Activated CD4-positive, CD25-positive, alpha-beta regulatory T cell (primary cell): ENCODE results near the gene DENND1A.

Experiments used
- DNase-seq, 4 experiments: peaks; one replicate each; lab custom pipeline; 2025; lab: John Stamatoyannopoulos, UW

DENND1A gene

DNA sequence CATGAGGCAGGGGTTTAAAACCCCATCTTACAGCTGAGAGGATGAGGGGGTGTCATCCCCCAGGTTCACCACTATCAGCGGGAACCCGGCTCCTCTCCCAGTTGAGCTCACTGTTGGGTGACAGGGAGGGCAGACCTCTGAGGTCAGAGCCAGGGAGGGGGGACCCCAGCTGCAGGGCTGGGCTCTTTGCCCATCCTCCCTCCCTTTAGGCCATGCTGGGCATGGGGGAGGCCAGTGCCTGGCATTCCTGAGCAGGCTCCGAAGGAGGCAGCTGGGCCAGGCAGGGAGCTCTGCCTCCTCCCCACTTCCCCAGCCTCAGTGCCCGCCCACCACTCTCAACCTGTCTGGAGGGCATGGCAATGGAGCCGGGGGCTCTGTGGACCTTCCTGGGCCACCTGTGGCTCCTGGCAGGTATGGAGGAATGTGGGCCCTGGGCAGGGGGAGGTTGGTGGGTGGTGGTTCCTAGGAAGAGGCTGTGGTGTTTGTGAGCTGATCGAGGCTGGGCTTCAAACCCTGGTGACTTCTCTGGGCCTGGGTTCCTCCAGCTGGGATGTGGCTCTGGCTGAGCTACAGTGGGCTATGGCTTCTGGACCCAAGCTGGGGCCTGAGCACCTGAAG is 561.3 kb downstream of the DENND1A start:
- DNase-seq, result no peak

DNA sequence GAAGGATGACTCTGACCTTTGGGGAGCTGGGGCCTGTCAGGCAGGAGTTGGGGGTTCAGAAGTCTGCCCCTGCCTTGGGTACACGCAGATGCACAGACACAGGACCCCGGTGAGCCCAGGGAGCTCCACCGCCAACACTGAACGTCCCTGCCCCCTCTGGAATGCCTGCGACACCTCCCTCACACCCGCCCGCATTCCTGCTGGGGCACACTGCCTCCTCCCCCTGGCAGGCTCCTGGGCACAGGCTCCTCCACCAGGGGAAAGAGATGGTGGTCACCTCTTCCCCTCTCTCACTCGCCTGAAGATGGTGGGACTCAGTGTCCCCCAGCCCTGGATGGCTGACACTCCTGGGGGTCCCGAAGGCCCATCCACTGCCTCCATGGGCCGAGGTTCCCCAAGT is 561.9 kb downstream of the DENND1A start:
- DNase-seq, result no peak

DNA sequence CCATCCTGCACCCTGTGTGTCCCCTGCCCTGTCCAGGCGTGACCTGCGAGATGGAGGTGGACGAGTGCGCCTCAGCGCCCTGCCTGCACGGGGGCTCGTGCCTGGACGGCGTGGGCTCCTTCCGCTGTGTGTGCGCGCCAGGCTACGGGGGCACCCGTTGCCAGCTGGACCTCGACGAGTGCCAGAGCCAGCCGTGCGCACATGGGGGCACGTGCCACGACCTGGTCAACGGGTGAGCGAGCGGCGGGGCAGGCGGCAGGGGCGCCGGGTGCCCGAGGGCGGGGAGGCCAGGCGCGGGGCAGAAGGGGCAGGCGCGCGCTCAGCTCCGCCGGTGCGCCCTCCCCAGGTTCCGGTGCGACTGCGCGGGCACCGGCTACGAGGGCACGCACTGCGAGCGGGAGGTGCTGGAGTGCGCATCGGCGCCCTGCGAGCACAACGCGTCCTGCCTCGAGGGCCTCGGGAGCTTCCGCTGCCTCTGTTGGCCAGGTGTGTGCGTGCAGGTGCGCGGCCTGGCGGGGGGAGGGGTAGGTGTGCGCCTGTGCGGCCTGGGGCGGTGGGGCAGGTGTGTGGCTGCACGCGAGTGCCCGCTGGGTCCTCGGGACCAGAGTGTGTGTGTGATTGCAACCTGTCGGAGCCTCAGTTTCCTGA is 563.9 kb downstream of the DENND1A start:
- DNase-seq, result no peak

GRCh38 chr9:123365287-123365880 is 564.5 kb downstream of the DENND1A start:
- no peak for DNase-seq

GRCh38 chr9:123364241-123364824 is 565.6 kb downstream of the DENND1A start:
- DNase-seq, result no peak

GRCh38 chr9:123362856-123363255 is 567.1 kb downstream of the DENND1A start:
- no peak for DNase-seq

- DNase-seq, result no peak
Measured at GRCh38 chr9:123361731-123362510, 568.0 kb downstream of the DENND1A start.

GRCh38 chr9:123361086-123361730 is 568.7 kb downstream of the DENND1A start:
- DNase-seq, result no peak

DNA sequence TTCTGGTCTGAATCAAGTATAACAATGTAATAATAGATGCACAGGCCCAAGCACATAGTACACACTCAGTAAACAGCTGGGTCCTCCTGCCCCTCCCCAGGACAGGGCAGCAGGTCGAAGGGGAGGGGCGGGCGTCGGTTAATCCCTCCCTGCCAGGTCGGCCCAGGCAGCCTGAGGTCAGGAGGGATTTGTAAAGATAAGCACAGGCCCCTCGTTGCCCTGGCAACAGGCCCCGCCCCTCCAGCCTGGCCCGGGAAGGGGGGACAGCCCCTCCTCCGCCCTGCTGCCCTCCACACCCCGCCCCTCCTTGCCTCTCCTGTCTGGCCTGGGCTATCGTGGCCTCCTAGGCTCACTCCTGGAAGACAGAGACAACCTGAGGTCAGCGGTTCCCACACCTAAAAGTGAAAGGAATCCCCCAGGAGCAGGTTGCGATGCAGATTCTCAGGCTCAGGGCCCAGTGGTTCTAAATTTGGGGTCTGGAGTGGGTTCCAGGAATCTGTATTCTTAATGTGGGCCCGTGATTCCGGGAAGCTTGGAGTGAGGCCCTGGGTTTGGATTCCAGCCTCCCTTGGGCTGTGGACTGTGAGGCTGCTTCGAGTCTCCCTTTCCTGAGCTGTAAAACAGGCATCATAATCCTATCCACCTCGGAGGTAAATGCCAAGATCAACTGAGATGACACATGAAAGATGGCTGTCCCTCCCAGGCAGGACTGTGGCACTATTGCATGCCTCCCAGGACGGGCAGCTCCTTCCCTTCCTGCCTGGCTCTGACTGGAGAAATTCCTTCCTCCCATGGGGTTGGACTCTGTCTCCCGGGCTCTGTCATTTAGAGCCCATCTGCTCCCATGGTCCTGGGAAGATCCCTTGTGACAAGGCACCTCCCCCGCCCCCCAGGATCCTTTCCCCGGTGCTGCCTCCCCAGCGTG is 569.5 kb downstream of the DENND1A start:
- peak in 1 of 4 experiments; percentile 18 for DNase-seq

- no peak for DNase-seq
Measured at GRCh38 chr9:123359546-123359945, 570.4 kb downstream of the DENND1A start.

DNA sequence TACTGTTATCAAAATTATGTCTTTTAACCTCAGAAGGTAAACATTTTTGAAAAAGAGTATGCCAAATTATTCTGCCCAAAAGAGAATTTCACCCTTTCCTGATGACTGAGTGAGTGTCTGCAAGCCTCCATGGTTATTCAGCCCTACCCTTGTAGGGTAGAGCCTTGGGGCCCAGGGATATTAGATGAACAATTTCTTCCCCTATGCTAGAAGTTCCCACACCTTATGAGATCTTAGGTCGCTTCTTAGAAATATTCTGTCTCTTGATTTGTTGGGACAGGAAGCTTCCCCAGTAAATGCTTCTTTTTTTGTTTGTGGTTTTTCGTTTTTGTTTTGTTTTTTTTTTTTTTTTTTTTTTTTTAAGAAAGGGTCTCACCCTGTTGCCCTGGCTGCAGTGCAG is 570.8 kb downstream of the DENND1A start:
- DNase-seq, result no peak

DNA sequence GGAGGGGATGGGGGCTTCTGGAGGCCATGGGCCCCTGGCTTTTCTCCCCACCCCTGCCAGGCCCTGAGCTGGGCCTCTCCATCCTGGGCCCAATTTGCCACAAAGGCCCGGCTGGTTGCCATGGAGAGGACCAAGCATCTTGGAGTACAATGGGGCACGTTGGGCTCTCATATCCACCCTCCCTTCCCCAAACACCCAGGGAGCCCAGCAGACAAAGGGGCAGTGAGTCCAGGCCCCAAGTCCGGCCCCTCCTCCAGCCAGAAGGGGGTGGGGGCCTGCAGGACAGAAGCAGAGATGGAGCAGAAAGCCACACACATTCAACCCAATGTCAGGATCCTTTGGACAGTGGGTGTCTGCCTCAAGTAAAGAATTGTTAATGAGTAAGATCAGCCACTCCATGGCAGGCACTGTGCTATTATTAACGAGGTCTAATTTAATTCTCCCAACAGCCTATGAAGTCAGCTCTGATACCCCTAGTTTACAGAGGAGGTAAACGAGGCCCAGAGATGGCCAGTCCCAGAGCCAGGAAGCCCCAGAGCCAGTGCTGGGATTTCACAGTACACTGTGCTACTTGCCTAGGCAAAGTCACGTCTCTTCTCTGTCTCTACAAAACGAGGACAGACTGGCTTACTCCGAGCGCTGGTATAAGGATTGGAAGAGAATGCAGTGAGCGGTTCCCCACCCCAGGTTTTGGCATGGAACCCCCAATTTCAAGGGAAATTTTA is 571.6 kb downstream of the DENND1A start:
- no peak for DNase-seq

DNA sequence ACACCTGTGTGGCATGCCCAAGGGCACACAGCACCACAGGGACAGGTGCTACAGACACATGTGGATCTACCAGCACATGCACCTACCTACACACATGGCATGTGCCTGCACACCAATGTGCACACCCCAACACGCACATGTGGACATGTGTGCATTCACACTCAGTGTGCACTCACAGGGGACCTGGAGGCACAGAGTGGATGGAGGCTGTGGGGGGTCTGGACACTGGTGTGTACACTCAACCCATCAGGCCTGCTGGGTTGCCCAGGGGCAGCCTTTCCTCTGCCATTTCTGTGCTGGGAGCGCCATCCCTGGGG is 572.2 kb downstream of the DENND1A start:
- no peak for DNase-seq

DNA sequence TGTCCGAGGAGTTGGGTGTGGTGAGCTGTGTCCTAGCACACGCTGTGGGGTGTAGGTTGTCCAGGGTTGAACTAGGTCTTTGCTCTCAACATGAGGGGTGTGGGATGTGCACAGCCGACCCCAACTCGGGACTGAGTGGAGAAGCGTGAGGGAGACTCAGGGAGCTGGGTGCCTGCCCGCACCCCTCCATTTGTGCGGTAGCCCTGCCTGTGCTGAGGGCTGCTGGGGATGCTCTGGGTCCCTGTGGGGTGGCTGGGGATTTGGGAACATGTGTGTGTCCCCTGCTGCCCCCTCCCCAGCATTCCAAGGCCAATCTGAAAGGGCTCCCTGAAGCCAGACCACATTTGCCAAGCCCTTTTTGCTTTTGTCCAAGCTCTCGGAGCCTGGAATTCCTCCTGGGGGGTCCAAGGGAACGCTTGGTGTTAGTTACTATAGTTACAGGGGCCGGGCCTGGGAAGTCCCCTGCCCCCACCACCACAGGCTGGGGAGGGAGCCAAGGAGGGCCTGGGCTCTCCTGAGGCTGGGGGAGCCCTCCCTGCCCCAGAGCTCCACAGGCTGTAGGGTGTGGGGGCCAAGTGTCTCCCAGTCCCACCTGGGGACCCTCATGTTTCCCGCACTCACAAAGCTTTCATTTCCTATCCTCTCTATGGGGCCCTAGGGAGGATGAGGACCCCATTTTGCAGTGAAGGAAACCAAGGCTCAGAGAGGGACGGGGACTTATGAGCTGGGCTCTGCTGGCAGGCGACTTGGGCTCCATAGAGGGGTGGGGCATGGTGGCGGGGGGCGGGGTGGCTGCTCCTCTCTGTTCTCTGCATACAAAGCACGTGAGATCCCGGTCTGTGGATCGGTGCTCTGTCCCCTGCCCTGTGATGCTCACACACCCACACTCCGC is 572.8 kb downstream of the DENND1A start:
- DNase-seq, result no peak

- no peak for DNase-seq
Measured at GRCh38 chr9:123355761-123356431, 574.0 kb downstream of the DENND1A start, which contains the start of gene CRB2. Gene CRB2, plus strand, starts transcription at chr9:123356197. Its CDS starts 64 bp downstream, at chr9:123356261.

DNA sequence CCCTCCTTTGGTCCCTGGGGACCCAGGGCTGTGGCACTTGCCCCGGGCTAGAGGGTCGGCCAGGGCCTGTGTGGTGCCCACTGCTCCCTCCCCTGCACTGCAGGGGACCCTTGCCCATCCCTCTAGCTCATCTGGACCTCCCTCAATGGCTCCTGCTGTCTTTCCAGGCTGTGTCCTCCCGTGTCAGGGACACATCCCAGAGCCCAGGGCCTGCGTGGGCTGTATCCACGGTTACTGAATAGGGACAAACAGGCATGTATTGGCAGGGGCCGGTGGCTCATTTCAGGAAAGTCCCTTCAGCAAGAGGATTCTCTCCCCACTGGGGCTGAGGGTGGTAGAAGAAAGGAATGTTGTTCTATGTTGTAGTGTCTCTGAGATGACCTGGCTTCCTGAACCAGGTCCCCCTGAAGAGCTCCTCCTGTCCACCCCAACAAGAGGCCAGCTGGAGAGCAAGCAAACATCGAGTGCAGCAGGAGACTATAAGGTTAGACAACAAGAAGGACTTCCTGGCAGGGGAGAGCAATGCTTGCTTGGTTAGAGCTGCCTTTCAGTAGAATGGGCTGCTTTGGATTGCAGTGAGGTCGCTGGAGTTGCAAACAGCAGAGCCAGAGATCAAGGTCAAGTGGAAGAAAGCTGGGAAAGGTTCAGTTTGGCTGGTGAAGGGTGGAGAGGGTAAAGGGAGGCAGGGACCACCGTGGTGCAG is 575.0 kb downstream of the DENND1A start:
- DNase-seq, result no peak

DNA sequence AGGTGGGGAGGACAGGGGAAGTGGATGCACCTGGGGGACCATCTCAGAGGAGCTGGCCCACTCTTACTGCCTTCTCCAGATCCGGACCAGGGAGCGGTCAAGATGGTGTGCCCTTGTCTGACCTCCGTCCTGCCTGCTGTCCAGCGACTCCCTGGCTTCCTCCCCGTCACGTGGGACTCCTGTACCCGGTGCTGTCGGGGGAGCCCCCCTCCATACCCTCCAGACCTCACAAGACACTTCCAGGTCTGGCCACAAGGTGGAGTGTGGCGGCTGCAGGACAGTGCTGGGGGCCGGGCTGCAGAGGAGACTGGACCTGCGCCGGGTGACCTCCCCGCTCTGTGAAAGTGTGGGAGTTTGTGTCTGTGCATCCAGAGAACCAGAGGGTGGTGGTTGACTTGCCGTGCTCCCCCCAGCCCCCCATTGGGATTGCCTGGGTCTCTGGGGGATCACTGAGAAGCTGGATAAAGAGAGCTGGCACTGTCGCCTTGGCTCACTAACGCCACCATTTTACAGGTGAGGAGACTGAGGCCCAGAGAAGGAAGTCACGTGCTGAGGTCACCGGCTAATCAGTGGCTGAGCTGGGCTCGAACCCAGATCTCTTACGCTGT is 575.8 kb downstream of the DENND1A start:
- DNase-seq, result peak; percentile 16 to 36 (median 22)
